HCT116 (cell line): ENCODE results near the gene PDE4D. TPM values are rescaled to one million over a fixed set of nuclear protein-coding genes. Genes with fewer than 3 reads are reported as not detected.

Experiments
- ATAC-seq: fragments of 200-7000 bp; cut with Tn5 transposase; 2 replicates; pipeline ENCODE4 v1.9.1; 2020; ENCODE audit warnings: mild to moderate bottlenecking, moderate library complexity
- BruUV-seq: library from RNA; stranded (reverse); fragments of 400-500 nt; replicated peaks from 2 replicates; lab custom pipeline; 2021; lab: Mats Ljungman, UMichigan
- CTCF ChIA-PET: fragments of 300-600 bp; sonication (Branson Sonifier 250); formaldehyde crosslinking; loops from one replicate; lab custom pipeline; 2021; ENCODE audit warnings: antibody characterized with exemption; lab: Charles Lee
- POLR2A ChIA-PET: fragments of 300-600, 350-600 bp; sonication (Branson Sonifier 250); formaldehyde crosslinking; loops from one replicate; lab custom pipeline; 2021; ENCODE audit warnings: antibody characterized with exemption; lab: Charles Lee
- RAD21 ChIA-PET, 2 experiments: fragments of 300-600 bp; sonication (Branson Sonifier 250); formaldehyde crosslinking; loops; one replicate each; lab custom pipeline; 2023; ENCODE audit warnings: low total read pairs in 2 of 2; ENCODE audit not compliant: uncharacterized antibody in 2 of 2, unreplicated experiment in 2 of 2, low non-redundant PET in 1 of 2; lab: Charles Lee
- DNase-seq: peaks from one replicate; pipeline ENCODE4 v3.0.0-alpha.2; 2010; ENCODE audit warnings: low read depth, low spot score
- H2AFZ ChIP-seq: fragments of 200-600 bp; shearing (Covaris generic), sonication (generic); 2 replicates; pipeline ENCODE4 v1.6.1; 2017; ENCODE audit warnings: low read depth, mixed run types, mixed read lengths, antibody characterized with exemption, low read length; ENCODE audit not compliant: poor library complexity, severe bottlenecking
- H3K27ac ChIP-seq: 2 replicates; pipeline ENCODE4 v1.5.1; 2012; ENCODE audit warnings: low read depth, low read length
- H3K27me3 ChIP-seq: fragments of 200-600 bp; sonication (generic); 2 replicates; pipeline ENCODE4 v1.6.1; 2016; ENCODE audit warnings: mixed run types, low read length, mixed read lengths; ENCODE audit not compliant: insufficient read depth
- H3K36me3 ChIP-seq, 2 experiments: fragments of 200-500 bp in 1 of 2; fragments of 200-600 bp in 1 of 2; sonication (Bioruptor generic) in 1 of 2; sonication (generic) in 1 of 2; 2 replicates each; pipeline versions ENCODE4 v1.5.1 to v1.6.1; 2014 to 2016; ENCODE audit warnings: low read length in 2 of 2, inconsistent platforms in 1 of 2, mixed read lengths in 1 of 2, mixed run types in 1 of 2; ENCODE audit not compliant: insufficient read depth in 2 of 2, control insufficient read depth in 1 of 2
- H3K4me1 ChIP-seq, 2 experiments: fragments of 200-600 bp in 1 of 2; sonication (generic) in 1 of 2; 2 replicates each; pipeline versions ENCODE4 v1.5.1 to v1.6.1; 2012 to 2017; ENCODE audit warnings: low read length in 2 of 2, inconsistent platforms in 1 of 2, mild to moderate bottlenecking in 1 of 2, mixed read lengths in 1 of 2, mixed run types in 1 of 2, moderate library complexity in 1 of 2; ENCODE audit not compliant: insufficient read depth in 2 of 2, control insufficient read depth in 1 of 2
- H3K4me2 ChIP-seq: fragments of 200-600 bp; sonication (generic); 2 replicates; pipeline ENCODE4 v1.6.1; 2017; ENCODE audit warnings: mixed run types, low read length, mixed read lengths
- H3K4me3 ChIP-seq, 2 experiments: fragments of 200-600 bp in 1 of 2; sonication (generic) in 1 of 2; replicated peaks in 1 of 2; 2 replicates each; pipeline ENCODE4 v1.5.1; 2011 to 2016; ENCODE audit warnings: low read length in 2 of 2, control low read depth in 1 of 2, low read depth in 1 of 2, mild to moderate bottlenecking in 1 of 2, mixed read lengths in 1 of 2, mixed run types in 1 of 2
- H3K79me2 ChIP-seq: fragments of 200-600 bp; sonication (generic); 2 replicates; pipeline ENCODE4 v1.6.1; 2017; ENCODE audit warnings: mild to moderate bottlenecking, mixed run types, low read length, moderate library complexity, mixed read lengths; ENCODE audit not compliant: insufficient read depth
- H3K9ac ChIP-seq: fragments of 200-600 bp; sonication (generic); 2 replicates; pipeline ENCODE4 v1.6.1; 2016; ENCODE audit warnings: low read length, mixed read lengths
- H3K9me2 ChIP-seq: fragments of 200-600 bp; sonication (generic), shearing (Covaris generic); 2 replicates; pipeline ENCODE4 v1.6.1; 2017; ENCODE audit warnings: mixed run types, mild to moderate bottlenecking, moderate library complexity; ENCODE audit not compliant: insufficient read depth
- H3K9me3 ChIP-seq, 2 experiments: fragments of 200-500 bp in 1 of 2; fragments of 200-600 bp in 1 of 2; sonication (Bioruptor generic) in 1 of 2; sonication (generic) in 1 of 2; 2 replicates each; pipeline ENCODE4 v1.6.1; 2014 to 2017; ENCODE audit warnings: low read length in 2 of 2, mixed read lengths in 2 of 2, inconsistent platforms in 1 of 2, low read depth in 1 of 2, mild to moderate bottlenecking in 1 of 2, mixed run types in 1 of 2, moderate library complexity in 1 of 2; ENCODE audit not compliant: control insufficient read depth in 1 of 2, insufficient read depth in 1 of 2
- H4K20me1 ChIP-seq: fragments of 200-600 bp; sonication (generic), shearing (Covaris generic); 2 replicates; pipeline ENCODE4 v1.6.1; 2017; ENCODE audit warnings: mixed run types, mild to moderate bottlenecking, moderate library complexity; ENCODE audit not compliant: insufficient read depth
- CBX3 ChIP-seq: IDR thresholded peaks from 2 replicates; pipeline ENCODE4 v1.6.1; 2012; ENCODE audit warnings: low read depth
- EGR1 ChIP-seq: IDR thresholded peaks from 2 replicates; pipeline ENCODE4 v1.6.1; 2012; ENCODE audit warnings: low read depth
- ELF1 ChIP-seq: IDR thresholded peaks from 2 replicates; pipeline ENCODE4 v1.6.1; 2012; ENCODE audit warnings: low read depth, borderline replicate concordance
- EZH2 ChIP-seq: fragments of 200-600 bp; sonication (generic); IDR thresholded peaks from 2 replicates; pipeline ENCODE4 v1.6.1; 2017; ENCODE audit warnings: antibody characterized with exemption, mixed run types
- SP1 ChIP-seq: IDR thresholded peaks from 2 replicates; pipeline ENCODE4 v1.6.1; 2012; ENCODE audit warnings: low read depth
- SRF ChIP-seq: IDR thresholded peaks from 2 replicates; pipeline ENCODE4 v1.6.1; 2012; ENCODE audit warnings: low read depth
- ZFX ChIP-seq: fragments of 450-650 bp; IDR thresholded peaks from 2 replicates; pipeline ENCODE4 v1.6.1; 2017
- ZNF274 ChIP-seq: fragments of 200-500 bp; sonication (Bioruptor generic); IDR thresholded peaks from 2 replicates; pipeline ENCODE4 v1.6.1; 2014; ENCODE audit warnings: mild to moderate bottlenecking, low read depth, low read length, inconsistent platforms
- intact Hi-C: fragments of 100-400 bp; cut with micrococcal nuclease; formaldehyde crosslinking; loops from 2 replicates; pipeline ENCODE4 v1.10.0; 2022
- total RNA-seq: library from RNA; stranded (reverse); gene quantifications from one replicate; pipeline ENCODE4 v1.2.1, GENCODE V29; 2021; ENCODE audit not compliant: unreplicated experiment
- TF ChIP-seq, protein P1 (sequence below): IDR thresholded peaks from 2 replicates; pipeline ENCODE4 v1.6.1; 2012; ENCODE audit warnings: low read depth
- TF ChIP-seq, protein P2 (sequence below): IDR thresholded peaks from 2 replicates; pipeline ENCODE4 v1.6.1; 2012
- TF ChIP-seq, protein P3 (sequence below): IDR thresholded peaks from 2 replicates; pipeline ENCODE4 v1.6.1; 2011; ENCODE audit warnings: mild to moderate bottlenecking, low read length, moderate library complexity; ENCODE audit not compliant: insufficient replicate concordance; ENCODE audit errors: extremely low read depth
- TF ChIP-seq, protein P4 (sequence below), 3 experiments: fragments of 200-600 bp in 1 of 3; sonication (generic) in 1 of 3; IDR thresholded peaks in 2 of 3; conservative IDR thresholded peaks in 1 of 3; 2 replicates each; pipeline ENCODE4 v1.5.1; 2012 to 2017; ENCODE audit warnings: low read depth in 2 of 3, low read length in 2 of 3, antibody characterized with exemption in 1 of 3, borderline replicate concordance in 1 of 3, control low read depth in 1 of 3, mild to moderate bottlenecking in 1 of 3, mixed read lengths in 1 of 3, mixed run types in 1 of 3, moderate library complexity in 1 of 3; ENCODE audit not compliant: insufficient read depth in 1 of 3

The PDE4D gene
- total RNA-seq, 1 experiment from 2014 or later = 1.1 TPM

DNA sequence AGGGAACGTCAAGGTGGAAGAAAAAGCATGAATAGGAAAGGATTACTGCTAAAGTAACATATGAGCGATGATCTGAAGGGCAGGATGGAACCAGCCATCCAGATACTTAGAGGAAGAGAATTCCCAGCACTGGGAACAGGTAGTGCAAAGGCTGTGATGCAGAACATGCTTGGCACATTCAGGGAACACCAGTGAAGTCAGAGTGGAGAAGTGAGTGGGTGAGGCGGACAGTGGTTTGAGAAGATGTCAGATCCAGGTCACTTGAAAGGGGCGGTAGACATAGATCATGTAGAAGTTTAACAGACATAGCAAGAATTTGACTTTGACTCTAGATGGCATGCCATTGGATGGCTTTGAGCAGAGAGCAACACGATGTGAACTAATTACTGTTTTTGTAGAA is 374.2 kb downstream of the PDE4D start:
- POLR2A ChIA-PET = no interaction called here
- ATAC-seq (no peak), DNase-seq (no peak)
- H3K9me3 ChIP-seq = no peaks in the 10 kb centered on the region
- CTCF ChIA-PET = no interaction called here
- intact Hi-C loops = no loop called here
- BruUV-seq = no TSS peak
- TF ChIP-seq, protein P1, sequence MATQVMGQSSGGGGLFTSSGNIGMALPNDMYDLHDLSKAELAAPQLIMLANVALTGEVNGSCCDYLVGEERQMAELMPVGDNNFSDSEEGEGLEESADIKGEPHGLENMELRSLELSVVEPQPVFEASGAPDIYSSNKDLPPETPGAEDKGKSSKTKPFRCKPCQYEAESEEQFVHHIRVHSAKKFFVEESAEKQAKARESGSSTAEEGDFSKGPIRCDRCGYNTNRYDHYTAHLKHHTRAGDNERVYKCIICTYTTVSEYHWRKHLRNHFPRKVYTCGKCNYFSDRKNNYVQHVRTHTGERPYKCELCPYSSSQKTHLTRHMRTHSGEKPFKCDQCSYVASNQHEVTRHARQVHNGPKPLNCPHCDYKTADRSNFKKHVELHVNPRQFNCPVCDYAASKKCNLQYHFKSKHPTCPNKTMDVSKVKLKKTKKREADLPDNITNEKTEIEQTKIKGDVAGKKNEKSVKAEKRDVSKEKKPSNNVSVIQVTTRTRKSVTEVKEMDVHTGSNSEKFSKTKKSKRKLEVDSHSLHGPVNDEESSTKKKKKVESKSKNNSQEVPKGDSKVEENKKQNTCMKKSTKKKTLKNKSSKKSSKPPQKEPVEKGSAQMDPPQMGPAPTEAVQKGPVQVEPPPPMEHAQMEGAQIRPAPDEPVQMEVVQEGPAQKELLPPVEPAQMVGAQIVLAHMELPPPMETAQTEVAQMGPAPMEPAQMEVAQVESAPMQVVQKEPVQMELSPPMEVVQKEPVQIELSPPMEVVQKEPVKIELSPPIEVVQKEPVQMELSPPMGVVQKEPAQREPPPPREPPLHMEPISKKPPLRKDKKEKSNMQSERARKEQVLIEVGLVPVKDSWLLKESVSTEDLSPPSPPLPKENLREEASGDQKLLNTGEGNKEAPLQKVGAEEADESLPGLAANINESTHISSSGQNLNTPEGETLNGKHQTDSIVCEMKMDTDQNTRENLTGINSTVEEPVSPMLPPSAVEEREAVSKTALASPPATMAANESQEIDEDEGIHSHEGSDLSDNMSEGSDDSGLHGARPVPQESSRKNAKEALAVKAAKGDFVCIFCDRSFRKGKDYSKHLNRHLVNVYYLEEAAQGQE = no peak
- TF ChIP-seq, protein P2, sequence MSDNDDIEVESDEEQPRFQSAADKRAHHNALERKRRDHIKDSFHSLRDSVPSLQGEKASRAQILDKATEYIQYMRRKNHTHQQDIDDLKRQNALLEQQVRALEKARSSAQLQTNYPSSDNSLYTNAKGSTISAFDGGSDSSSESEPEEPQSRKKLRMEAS = no peak
- TF ChIP-seq SRF (no peak), EGR1 (no peak), ZFX (no peak), ELF1 (no peak), EZH2 (no peak), SP1 (no peak), CBX3 (no peak), ZNF274 (no peak)
- TF ChIP-seq, protein P3, sequence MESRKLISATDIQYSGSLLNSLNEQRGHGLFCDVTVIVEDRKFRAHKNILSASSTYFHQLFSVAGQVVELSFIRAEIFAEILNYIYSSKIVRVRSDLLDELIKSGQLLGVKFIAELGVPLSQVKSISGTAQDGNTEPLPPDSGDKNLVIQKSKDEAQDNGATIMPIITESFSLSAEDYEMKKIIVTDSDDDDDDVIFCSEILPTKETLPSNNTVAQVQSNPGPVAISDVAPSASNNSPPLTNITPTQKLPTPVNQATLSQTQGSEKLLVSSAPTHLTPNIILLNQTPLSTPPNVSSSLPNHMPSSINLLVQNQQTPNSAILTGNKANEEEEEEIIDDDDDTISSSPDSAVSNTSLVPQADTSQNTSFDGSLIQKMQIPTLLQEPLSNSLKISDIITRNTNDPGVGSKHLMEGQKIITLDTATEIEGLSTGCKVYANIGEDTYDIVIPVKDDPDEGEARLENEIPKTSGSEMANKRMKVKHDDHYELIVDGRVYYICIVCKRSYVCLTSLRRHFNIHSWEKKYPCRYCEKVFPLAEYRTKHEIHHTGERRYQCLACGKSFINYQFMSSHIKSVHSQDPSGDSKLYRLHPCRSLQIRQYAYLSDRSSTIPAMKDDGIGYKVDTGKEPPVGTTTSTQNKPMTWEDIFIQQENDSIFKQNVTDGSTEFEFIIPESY = no peak
- TF ChIP-seq, protein P4, sequence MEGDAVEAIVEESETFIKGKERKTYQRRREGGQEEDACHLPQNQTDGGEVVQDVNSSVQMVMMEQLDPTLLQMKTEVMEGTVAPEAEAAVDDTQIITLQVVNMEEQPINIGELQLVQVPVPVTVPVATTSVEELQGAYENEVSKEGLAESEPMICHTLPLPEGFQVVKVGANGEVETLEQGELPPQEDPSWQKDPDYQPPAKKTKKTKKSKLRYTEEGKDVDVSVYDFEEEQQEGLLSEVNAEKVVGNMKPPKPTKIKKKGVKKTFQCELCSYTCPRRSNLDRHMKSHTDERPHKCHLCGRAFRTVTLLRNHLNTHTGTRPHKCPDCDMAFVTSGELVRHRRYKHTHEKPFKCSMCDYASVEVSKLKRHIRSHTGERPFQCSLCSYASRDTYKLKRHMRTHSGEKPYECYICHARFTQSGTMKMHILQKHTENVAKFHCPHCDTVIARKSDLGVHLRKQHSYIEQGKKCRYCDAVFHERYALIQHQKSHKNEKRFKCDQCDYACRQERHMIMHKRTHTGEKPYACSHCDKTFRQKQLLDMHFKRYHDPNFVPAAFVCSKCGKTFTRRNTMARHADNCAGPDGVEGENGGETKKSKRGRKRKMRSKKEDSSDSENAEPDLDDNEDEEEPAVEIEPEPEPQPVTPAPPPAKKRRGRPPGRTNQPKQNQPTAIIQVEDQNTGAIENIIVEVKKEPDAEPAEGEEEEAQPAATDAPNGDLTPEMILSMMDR (IDR thresholded peaks at IDR 0.05 in 2 of 3, conservative IDR thresholded peaks at IDR 0.05 in 1 of 3; ENCODE audit: borderline replicate concordance in 1 of 3, insufficient read depth in 1 of 3, low read depth in 2 of 3, low read length in 2 of 3) = no peak
- no peaks in the 10 kb centered on the region for H3K36me3 ChIP-seq
- H3K27me3 ChIP-seq = peaks cover 18% of the 10 kb centered on the region
- H3K4me2 ChIP-seq = no peak overlapping the region
- no peaks in the 10 kb centered on the region for H3K79me2 ChIP-seq
- H4K20me1 ChIP-seq = no peaks in the 10 kb centered on the region
- no peak overlapping the region for H2AFZ ChIP-seq
- no peaks in the 10 kb centered on the region for H3K4me1 ChIP-seq
- no peak overlapping the region for H3K4me3 ChIP-seq
- no peak overlapping the region for H3K9ac ChIP-seq
- no peak overlapping the region for H3K27ac ChIP-seq
- H3K9me2 ChIP-seq = no peaks in the 10 kb centered on the region
- RAD21 ChIA-PET = no interaction called here
